Duodenal mucosa (tissue), 2 donors: ENCODE results near the gene FRMD5.

Source experiments
- H3K27ac ChIP-seq: one replicate; pipeline ENCODE4 v1.7.0; 2013; ENCODE audit warnings: low read depth, low read length
- H3K27me3 ChIP-seq, 2 donors: one replicate each; pipeline ENCODE4 v1.7.0; 2013; ENCODE audit warnings: low read length in 2 of 2, control low read depth in 1 of 2; ENCODE audit not compliant: insufficient read depth in 2 of 2, control insufficient read depth in 1 of 2
- H3K36me3 ChIP-seq, 2 donors: one replicate each; pipeline ENCODE4 v1.7.0; 2013; ENCODE audit warnings: low read length in 2 of 2, control low read depth in 1 of 2; ENCODE audit not compliant: insufficient read depth in 2 of 2, control insufficient read depth in 1 of 2
- H3K4me1 ChIP-seq, 2 donors: one replicate each; pipeline ENCODE4 v1.7.0; 2013; ENCODE audit warnings: low read length in 2 of 2, control low read depth in 1 of 2; ENCODE audit not compliant: insufficient read depth in 2 of 2, control insufficient read depth in 1 of 2
- H3K4me3 ChIP-seq, 2 donors: one replicate each; pipeline ENCODE4 v1.7.0; 2013; ENCODE audit warnings: low read length in 2 of 2, low read depth in 1 of 2
- H3K9ac ChIP-seq, 2 donors: one replicate each; pipeline ENCODE4 v1.7.0; 2013; ENCODE audit warnings: low read length in 2 of 2, low read depth in 1 of 2
- H3K9me3 ChIP-seq, 2 donors: one replicate each; pipeline ENCODE4 v1.7.0; 2013; ENCODE audit warnings: low read length in 2 of 2, control low read depth in 1 of 2; ENCODE audit not compliant: control insufficient read depth in 1 of 2

FRMD5 gene

DNA sequence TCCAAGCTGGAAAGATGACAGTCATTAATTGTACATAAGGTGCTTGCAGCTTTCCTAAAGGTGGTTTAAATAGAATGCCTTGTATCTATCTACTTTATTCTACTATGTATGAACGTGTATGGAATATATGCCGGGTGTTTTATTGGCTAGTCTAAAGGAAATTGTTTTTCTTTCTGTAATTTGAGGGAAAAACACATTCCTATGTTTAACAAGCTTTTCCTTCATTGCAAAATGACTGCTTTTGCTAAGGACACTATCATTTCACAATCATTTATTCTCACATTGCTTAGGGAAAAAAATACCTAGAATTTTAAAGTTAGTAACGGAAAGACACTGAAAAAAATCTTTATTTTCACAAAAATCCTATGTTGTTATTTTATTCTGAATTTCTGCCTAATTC is 226.5 kb downstream of the FRMD5 start:
- no peaks in the 10 kb centered on the region for H3K4me1 ChIP-seq
- no peak overlapping the region for H3K27ac ChIP-seq
- no peaks in the 10 kb centered on the region for H3K27me3 ChIP-seq
- H3K9ac ChIP-seq = no peak overlapping the region
- H3K4me3 ChIP-seq = no peak overlapping the region
- H3K36me3 ChIP-seq = no peaks in the 10 kb centered on the region
- H3K9me3 ChIP-seq = no peaks in the 10 kb centered on the region

DNA sequence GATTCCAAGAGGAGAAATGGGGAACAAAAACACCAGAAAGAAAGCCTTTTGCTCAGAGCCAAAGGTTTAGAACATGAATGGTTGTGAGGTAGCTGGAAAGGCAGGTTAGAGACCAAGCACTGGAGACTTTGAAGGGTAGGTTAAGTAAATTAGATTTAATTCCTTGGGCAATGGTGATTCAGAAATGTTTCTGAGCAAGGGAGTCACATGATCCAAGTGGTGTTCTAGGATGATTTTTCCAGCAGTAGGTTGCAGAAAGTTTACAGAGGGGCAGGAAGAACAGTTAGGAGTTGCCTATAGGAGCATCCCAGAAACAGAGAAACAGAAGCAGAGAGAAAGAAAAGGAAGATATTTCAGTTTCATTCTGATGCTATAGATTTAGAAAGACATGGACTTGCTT is 228.4 kb downstream of the FRMD5 start:
- Histone ChIP-seq H3K4me1 (no peaks in the 10 kb centered on the region), H3K9me3 (no peaks in the 10 kb centered on the region), H3K27ac (no peak overlapping the region), H3K9ac (no peak overlapping the region), H3K27me3 (no peaks in the 10 kb centered on the region), H3K36me3 (no peaks in the 10 kb centered on the region), H3K4me3 (no peak overlapping the region)

DNA sequence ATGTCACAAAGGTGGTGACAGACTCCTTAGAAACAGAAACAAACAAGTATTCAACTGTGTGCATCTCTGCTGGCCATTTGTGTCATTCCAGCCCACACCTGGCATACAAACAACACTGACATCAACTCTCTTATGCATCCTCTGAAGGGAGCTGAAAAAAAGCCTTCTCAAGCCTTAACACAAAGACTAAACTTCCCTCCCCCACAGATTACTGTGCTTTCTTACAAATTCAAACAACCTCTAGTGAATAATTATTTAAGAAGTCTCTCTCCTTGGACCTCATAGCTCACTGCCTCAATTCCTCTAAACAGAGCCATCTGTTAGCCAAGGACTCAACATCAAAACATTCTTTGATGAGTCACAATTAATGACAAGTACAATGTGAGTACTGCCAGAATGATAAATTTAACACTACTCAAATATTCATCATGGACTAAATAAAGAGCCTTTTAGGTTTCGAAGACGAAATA is 236.2 kb downstream of the FRMD5 start:
- Histone ChIP-seq H3K27ac (no peak overlapping the region), H3K4me3 (no peak overlapping the region), H3K36me3 (no peaks in the 10 kb centered on the region), H3K27me3 (no peaks in the 10 kb centered on the region), H3K4me1 (no peaks in the 10 kb centered on the region), H3K9me3 (no peaks in the 10 kb centered on the region), H3K9ac (no peak overlapping the region)

DNA sequence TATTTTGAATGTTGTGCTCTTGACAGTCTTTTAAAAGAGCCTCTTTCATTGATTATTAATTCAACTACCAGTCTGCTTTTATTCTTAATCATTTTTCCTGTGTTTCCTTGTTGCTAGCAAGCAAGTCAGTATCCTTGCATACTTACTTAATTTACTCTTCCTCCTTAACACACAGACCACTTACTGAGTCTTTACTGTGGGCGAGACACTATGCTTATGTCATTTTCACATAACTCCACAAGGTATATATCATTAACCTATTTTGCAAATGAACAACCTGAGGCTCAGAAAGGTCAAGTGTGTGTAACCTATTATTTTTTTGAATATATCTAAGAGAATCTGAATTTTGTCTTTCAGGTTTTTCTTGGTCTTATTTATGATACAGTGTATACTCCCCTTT is 237.3 kb downstream of the FRMD5 start:
- no peaks in the 10 kb centered on the region for H3K27me3 ChIP-seq
- H3K9me3 ChIP-seq = no peaks in the 10 kb centered on the region
- H3K36me3 ChIP-seq = no peaks in the 10 kb centered on the region
- H3K27ac ChIP-seq = no peak overlapping the region
- no peak overlapping the region for H3K4me3 ChIP-seq
- no peak overlapping the region for H3K9ac ChIP-seq
- H3K4me1 ChIP-seq = no peaks in the 10 kb centered on the region

DNA sequence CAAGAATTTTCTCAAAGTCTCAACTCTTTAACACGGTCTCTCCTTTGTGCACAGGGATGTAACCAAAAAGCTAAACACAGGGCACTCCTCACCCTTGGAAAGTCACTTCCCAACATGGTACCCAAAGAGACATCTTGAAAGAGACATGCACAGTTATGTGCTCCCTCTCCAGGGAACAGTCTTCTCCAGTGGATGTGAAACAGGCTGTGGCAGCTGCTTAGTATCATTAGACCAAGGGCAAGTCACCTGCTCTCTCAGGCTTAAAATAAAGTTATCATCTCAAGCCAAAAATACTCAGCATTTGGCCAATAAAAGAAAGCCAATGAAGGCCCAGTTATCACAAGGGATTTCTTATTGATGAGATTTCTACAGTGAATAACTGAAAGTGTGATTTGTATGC is 239.9 kb downstream of the FRMD5 start:
- no peak overlapping the region for H3K27ac ChIP-seq
- H3K4me3 ChIP-seq = no peak overlapping the region
- no peak overlapping the region for H3K9ac ChIP-seq
- H3K27me3 ChIP-seq = no peaks in the 10 kb centered on the region
- no peaks in the 10 kb centered on the region for H3K36me3 ChIP-seq
- H3K4me1 ChIP-seq = no peaks in the 10 kb centered on the region
- H3K9me3 ChIP-seq = no peaks in the 10 kb centered on the region

DNA sequence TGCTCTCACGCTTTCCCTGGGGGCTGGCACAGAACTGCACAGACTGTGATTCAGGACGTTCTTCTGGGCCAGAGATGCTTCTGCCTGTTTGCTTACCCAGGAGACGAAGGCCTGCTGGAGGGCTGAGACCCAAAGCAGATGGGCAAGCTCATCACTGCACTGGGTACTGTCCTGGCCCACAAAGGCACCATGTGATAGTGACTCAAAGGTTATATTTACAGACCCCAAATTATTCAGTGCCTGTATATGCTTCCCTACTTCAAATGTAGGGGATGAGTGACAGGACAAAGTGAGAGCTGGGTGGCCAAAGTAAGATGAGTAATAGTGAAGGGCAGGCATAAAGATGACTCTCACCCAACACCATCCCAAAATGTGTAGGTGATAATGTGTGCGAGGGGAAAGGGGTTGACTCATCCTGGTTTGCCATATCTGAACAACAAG is 240.9 kb downstream of the FRMD5 start:
- Histone ChIP-seq H3K36me3 (no peaks in the 10 kb centered on the region), H3K9ac (no peak overlapping the region), H3K9me3 (no peaks in the 10 kb centered on the region), H3K4me1 (no peaks in the 10 kb centered on the region), H3K4me3 (no peak overlapping the region), H3K27me3 (no peaks in the 10 kb centered on the region), H3K27ac (no peak overlapping the region)

DNA sequence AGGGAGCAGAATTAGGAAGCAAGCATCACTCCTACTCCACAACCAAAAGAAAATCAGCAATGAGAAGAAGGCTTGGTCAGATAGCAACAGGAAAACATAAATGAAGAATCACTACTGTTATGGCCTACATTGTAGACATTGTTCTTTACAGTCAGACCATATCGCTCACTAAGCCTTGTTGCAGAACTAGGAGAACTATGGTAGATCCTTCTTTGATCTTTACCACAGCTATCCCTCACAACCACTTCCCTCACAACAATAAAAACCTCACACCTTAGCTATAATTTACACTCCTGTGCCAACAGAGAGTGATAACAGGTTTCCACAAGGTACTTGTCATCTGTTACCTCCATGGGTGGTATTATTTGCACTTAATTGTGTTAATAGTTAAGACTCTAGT is 241.7 kb downstream of the FRMD5 start:
- no peaks in the 10 kb centered on the region for H3K4me1 ChIP-seq

DNA sequence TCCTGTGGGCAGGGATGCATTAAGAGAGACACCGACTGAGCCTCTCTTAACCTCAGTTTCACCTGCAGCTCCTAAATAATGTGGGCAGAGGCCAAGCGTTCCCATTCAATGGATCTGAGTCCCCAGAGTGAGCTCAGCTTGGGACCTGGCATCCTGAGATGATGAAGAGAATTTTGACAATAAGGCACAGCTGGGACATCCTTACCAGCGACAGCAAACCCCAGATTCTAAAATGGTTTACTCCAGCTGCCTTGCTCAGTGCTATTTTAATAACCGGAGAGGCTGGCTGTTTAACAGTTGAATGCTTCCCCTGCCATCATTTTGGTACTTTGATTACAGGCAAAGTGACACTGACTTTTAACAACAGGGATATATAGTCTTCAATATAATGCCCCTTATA is 244.5 kb downstream of the FRMD5 start:
- H3K27ac ChIP-seq = no peak overlapping the region
- H3K9ac ChIP-seq = no peak overlapping the region
- H3K36me3 ChIP-seq = no peaks in the 10 kb centered on the region
- H3K9me3 ChIP-seq = no peaks in the 10 kb centered on the region
- no peaks in the 10 kb centered on the region for H3K4me1 ChIP-seq
- H3K27me3 ChIP-seq = no peaks in the 10 kb centered on the region
- H3K4me3 ChIP-seq = no peak overlapping the region

More for the DNA sequence above, 241.7 kb downstream of the FRMD5 start:
- Histone ChIP-seq H3K36me3 (no peaks in the 10 kb centered on the region), H3K27me3 (no peaks in the 10 kb centered on the region), H3K4me3 (no peak overlapping the region), H3K9me3 (no peaks in the 10 kb centered on the region), H3K9ac (no peak overlapping the region), H3K27ac (no peak overlapping the region)

DNA sequence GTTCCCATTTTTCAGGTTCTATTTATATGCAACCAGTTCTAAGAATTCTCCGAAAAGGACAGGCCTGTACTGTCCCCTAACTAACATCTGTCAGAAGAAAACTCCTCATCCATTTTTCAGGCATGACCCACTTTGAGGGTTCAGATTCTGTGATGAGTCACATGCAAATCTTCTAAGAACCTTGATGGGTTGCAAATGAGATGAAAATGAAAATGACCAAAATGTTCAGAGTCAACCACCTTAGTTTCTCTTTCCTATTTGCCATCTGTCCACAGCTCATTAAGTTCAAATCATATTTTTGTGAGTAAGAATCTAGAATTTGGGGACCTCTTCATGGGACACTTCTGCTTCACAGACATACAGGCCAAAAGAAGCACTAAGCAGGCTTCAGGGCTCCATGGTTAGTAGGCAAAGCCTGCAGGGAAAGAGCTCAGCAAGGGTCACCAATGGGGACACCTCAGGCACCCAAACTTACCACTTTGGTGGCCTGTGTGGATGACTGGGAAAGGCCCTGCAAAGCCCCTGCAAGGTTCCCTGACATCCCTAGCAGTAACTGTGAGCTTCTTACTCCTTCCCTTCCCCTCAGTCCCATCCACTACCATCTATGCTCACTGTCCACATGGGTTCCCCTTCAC is 246.3 kb downstream of the FRMD5 start:
- H3K9me3 ChIP-seq = no peaks in the 10 kb centered on the region

DNA sequence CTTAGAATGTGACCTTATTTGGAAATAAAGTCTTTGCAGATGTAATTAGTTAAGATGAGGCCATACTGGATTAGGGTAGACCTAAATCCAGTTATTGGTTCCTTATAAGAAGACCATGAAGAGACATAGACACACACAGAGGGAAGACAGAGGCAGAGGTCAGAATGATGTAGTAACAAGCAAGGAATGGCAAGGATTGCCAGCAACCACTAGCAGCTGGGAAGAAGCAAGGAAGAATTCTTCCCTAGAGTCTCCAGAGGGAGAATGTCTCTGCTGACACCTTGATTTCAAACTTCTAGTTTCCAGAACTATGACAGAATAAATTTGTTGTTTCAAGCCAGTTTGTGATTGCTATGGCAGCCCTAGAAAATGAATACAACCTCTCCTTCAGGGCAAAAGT is 251.6 kb downstream of the FRMD5 start:
- no peaks in the 10 kb centered on the region for H3K27me3 ChIP-seq

More for the DNA sequence above, 246.3 kb downstream of the FRMD5 start:
- no peaks in the 10 kb centered on the region for H3K36me3 ChIP-seq
- H3K4me1 ChIP-seq = no peaks in the 10 kb centered on the region
- H3K27ac ChIP-seq = no peak overlapping the region
- H3K9ac ChIP-seq = no peak overlapping the region
- no peaks in the 10 kb centered on the region for H3K27me3 ChIP-seq
- no peak overlapping the region for H3K4me3 ChIP-seq

DNA sequence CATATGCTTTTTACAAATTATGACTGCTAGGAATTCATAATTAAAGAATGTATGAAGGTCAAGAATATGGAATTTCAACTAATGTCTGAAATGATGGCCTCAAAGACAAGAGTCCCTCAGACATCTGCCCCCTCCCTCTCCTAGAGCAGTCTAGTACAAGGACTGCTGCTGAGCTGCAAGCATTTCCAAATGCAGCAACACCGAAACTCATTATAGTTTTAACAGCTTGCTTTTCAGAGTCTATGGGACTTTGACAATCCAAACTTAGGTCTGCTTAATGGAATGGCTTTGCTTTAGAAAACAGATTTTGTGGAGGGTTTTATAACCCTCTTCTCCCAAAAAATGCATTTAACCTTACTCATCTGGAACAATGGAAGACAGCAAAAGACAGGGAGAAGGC is 252.9 kb downstream of the FRMD5 start:
- H3K36me3 ChIP-seq = no peaks in the 10 kb centered on the region
- no peak overlapping the region for H3K27ac ChIP-seq
- no peaks in the 10 kb centered on the region for H3K27me3 ChIP-seq
- no peak overlapping the region for H3K4me3 ChIP-seq
- H3K9me3 ChIP-seq = no peaks in the 10 kb centered on the region
- no peaks in the 10 kb centered on the region for H3K4me1 ChIP-seq
- no peak overlapping the region for H3K9ac ChIP-seq

More for the DNA sequence above, 251.6 kb downstream of the FRMD5 start:
- H3K9ac ChIP-seq = no peak overlapping the region
- no peaks in the 10 kb centered on the region for H3K4me1 ChIP-seq
- H3K9me3 ChIP-seq = no peaks in the 10 kb centered on the region
- no peak overlapping the region for H3K4me3 ChIP-seq
- no peaks in the 10 kb centered on the region for H3K36me3 ChIP-seq
- H3K27ac ChIP-seq = no peak overlapping the region
